Psoas muscle (tissue), 8 donors: Measurements from ENCODE around the gene LILRA1. TPM values are rescaled to one million over a fixed set of nuclear protein-coding genes. Genes with fewer than 3 reads are reported as not detected.
"Not testable (repeated sequence)": the region's sequence is repeated elsewhere in the genome, so short reads cannot be mapped to it uniquely, and the experiment has no call there.

Experiments used
- ATAC-seq, 4 donors: fragments of 200-7000 bp; cut with Tn5 transposase; one replicate each; pipeline ENCODE4 v1.9.1; 2020; ENCODE audit warnings: moderate library complexity in 3 of 4, mild to moderate bottlenecking in 2 of 4
- DNase-seq, 2 donors: peaks; one replicate each; pipeline ENCODE4 v3.0.0-alpha.2; 2020
- H3K27ac ChIP-seq: fragments of 200-600 bp; one replicate; pipeline ENCODE4 v1.8.0; 2022
- H3K27me3 ChIP-seq, 3 donors: fragments of 200-600 bp in 1 of 3; one replicate each; pipeline versions ENCODE4 v1.6.1 to v1.8.0; 2013 to 2022; ENCODE audit warnings: low read length in 2 of 3, mild to moderate bottlenecking in 2 of 3, moderate library complexity in 1 of 3; ENCODE audit not compliant: insufficient read depth in 3 of 3
- H3K36me3 ChIP-seq, 2 donors: fragments of 200-600 bp in 1 of 2; one replicate each; pipeline versions ENCODE4 v1.6.1 to v1.8.0; 2013 to 2022; ENCODE audit warnings: low read depth in 1 of 2, mild to moderate bottlenecking in 1 of 2, moderate library complexity in 1 of 2; ENCODE audit not compliant: insufficient read depth in 1 of 2
- H3K4me1 ChIP-seq: fragments of 200-600 bp; one replicate; pipeline ENCODE4 v1.8.0; 2022
- H3K4me3 ChIP-seq: fragments of 200-600 bp; one replicate; pipeline ENCODE4 v1.8.0; 2022; ENCODE audit warnings: mild to moderate bottlenecking
- H3K9me3 ChIP-seq: fragments of 200-600 bp; one replicate; pipeline ENCODE4 v1.8.0; 2022
- WGBS, 3 donors: extraction: QIAGEN DNeasy Blood & Tissue Kit; methylation state at CpG; one replicate each; pipeline versions ENCODE4 v1.1.6 to v1.1.7; 2013; 5-methylcytosine and 5-hydroxymethylcytosine counted together
- intact Hi-C, 2 donors: fragments of 100-400 bp; cut with DNase I; formaldehyde crosslinking; loops; one replicate each; pipeline versions ENCODE4 v1.11.0 to v1.14.2; 2022
- polyA plus RNA-seq, 3 donors: library from polyadenylated mRNA; stranded (reverse); fragments of 200-250 nt; gene quantifications; one replicate each; pipeline ENCODE4 v1.2.3, GENCODE V29; 2013
- total RNA-seq, 4 donors: library from RNA; stranded (reverse); fragmentation: NEBNext Ultra II Directional in 2 of 4; extraction: Animal tissue kit (Norgen Biotek cat#: 25700) in 2 of 4; gene quantifications; one replicate each; pipeline versions ENCODE4 v1.2.1 to v1.2.4, GENCODE V29; 2021 to 2023
- TF ChIP-seq, protein P1 (sequence below): fragments of 200-600 bp; IDR thresholded peaks from one replicate; pipeline ENCODE4 v1.8.0; 2022; ENCODE audit warnings: antibody characterized with exemption
- donor health status: healthy with polysubstance abuse.
- donor health status: DM: no; HTN: no; CAD: no; lungs with moderate emphysema.
- donor health status: Bipolar disorder and iron deficiency.
- donor health status: healthy.
- donor health status: DM: yes; HTN: yes; CAD: no.
- donor health status: DM: no; HTN: no; CAD: no.
- donor health status: DM: no; HTN: no; CAD: no.
- donor health status: DM: yes; HTN: yes; CAD: no.

Gene LILRA1
- total and polyA plus RNA-seq, 7 donors, result 0.09 to 0.53 (median 0.33) TPM; not detected in 1

DNA sequence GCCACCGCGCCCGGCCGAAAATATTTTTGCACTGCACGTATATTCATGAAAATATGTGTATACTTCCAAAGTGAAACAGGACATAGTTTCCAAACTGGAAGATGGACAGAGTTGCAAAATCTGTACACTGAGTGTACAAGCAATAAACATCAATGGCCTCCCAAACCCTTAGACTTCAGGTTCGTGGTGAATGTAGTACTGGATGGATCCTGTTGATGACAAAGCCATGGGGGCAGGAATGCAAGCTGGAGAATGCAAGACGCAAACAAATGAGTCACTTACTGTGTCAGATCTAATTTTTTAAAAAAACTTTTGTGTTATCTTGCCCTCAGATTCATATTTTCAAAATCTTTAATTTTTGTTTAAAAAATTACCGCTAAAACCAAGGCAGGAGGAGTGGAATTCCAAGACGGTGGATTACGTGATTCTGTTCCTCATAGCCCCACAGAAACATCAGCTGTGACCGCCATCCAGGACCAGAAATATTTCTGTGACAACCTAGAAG is 32.5 kb upstream of the LILRA1 start:
- TF ChIP-seq, protein P1, sequence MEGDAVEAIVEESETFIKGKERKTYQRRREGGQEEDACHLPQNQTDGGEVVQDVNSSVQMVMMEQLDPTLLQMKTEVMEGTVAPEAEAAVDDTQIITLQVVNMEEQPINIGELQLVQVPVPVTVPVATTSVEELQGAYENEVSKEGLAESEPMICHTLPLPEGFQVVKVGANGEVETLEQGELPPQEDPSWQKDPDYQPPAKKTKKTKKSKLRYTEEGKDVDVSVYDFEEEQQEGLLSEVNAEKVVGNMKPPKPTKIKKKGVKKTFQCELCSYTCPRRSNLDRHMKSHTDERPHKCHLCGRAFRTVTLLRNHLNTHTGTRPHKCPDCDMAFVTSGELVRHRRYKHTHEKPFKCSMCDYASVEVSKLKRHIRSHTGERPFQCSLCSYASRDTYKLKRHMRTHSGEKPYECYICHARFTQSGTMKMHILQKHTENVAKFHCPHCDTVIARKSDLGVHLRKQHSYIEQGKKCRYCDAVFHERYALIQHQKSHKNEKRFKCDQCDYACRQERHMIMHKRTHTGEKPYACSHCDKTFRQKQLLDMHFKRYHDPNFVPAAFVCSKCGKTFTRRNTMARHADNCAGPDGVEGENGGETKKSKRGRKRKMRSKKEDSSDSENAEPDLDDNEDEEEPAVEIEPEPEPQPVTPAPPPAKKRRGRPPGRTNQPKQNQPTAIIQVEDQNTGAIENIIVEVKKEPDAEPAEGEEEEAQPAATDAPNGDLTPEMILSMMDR, result no peak
- DNase-seq (no peak), ATAC-seq (no peak)
- peaks cover 5% of the 10 kb centered on the region for H3K9me3 ChIP-seq
- H3K4me1 ChIP-seq, result no peaks in the 10 kb centered on the region
- WGBS, 3 donors, result 85 to 90% (median 88%) methylated on average over 11 of the region's 11 CpGs
- H3K4me3 ChIP-seq, result no peak overlapping the region
- intact Hi-C loops, result no loop called here
- no peaks in the 10 kb centered on the region for H3K27me3 ChIP-seq
- H3K36me3 ChIP-seq, result no peaks in the 10 kb centered on the region
- no peak overlapping the region for H3K27ac ChIP-seq

DNA sequence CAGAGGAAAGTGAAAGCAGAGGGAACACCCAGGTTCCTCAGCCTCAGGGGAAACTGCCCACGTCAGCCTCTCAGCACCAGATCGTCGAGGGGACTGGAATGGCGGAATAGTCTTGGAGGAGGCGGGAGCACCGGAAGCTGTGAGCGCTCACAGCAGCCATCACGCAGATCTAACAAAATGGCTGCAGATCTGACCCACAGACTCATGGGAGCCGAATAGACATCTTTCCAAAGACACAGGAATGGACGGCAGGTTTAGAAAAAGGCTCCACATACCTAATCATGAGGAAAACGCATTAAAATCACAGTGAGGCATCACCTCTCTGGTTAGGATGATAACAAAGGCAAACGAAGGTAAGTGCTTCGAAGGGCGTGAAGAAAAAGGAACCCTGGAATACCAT is 31.6 kb upstream of the LILRA1 start:
- intact Hi-C loops, result no loop called here
- ATAC-seq (no peak), DNase-seq (no peak)
- no peak overlapping the region for H3K4me3 ChIP-seq
- TF ChIP-seq, protein P1, result no peak
- WGBS, 3 donors, result 82 to 85% (median 83%) methylated on average over 14 of the region's 14 CpGs
- no peaks in the 10 kb centered on the region for H3K36me3 ChIP-seq
- peaks cover 5% of the 10 kb centered on the region for H3K9me3 ChIP-seq
- no peaks in the 10 kb centered on the region for H3K27me3 ChIP-seq
- no peak overlapping the region for H3K27ac ChIP-seq
- H3K4me1 ChIP-seq, result no peaks in the 10 kb centered on the region

DNA sequence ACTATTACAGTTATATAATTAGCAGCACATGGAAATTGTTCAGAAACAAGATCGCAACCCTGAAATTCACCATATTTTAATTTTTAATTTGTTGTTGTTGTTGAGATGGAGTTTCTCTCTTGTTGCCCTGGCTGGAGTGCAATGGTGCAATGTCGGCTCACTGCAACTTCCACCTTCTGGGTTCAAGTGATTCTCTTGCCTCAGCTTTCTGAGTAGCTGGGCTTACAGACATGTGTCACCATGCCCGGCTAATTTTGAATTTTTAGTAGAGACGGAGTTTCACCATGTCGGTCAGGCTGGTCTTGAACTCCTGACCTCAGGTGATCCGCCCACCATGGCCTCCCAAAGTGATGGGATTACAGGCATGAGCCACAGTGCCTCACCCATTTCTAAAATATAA is 30.2 kb upstream of the LILRA1 start:
- H3K4me3 ChIP-seq, H3K27me3 ChIP-seq, H3K4me1 ChIP-seq, intact Hi-C loops, DNase-seq, H3K27ac ChIP-seq, ATAC-seq, H3K9me3 ChIP-seq, H3K36me3 ChIP-seq: not testable (repeated sequence)
- 84 to 88% (median 87%) methylated on average over 6 of the region's 6 CpGs for WGBS, 3 donors

DNA sequence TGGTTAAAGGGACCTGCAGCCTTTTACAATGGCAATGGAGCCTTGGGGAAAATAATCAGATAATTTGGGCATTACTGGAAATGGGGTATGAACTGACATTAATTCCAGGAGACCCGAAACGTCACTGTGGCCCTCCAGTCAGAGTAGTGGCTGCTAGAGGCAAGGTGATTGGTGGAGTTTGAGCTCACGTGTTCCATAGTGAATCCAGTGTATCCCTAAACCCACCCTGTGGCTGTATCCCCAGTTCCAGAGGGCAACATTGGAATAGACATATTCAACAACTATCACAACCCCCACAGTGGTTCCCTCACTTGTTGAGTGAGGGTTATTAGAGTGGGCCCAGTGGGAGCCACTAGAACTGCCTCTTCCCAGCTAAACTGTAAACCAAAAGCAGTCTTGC is 23.1 kb upstream of the LILRA1 start:
- H3K27ac ChIP-seq, result no peak overlapping the region
- ATAC-seq, result no peak
- TF ChIP-seq, protein P1, result no peak
- no peak overlapping the region for H3K4me3 ChIP-seq
- H3K27me3 ChIP-seq, result peaks cover 0 to 2% (median 0%) of the 10 kb centered on the region in 3 donors
- intact Hi-C loops, result no loop called here
- 65 to 70% (median 65%) methylated on average over 3 of the region's 3 CpGs for WGBS, 3 donors
- H3K36me3 ChIP-seq, result no peaks in the 10 kb centered on the region
- DNase-seq, result no peak
- no peaks in the 10 kb centered on the region for H3K4me1 ChIP-seq
- H3K9me3 ChIP-seq, result no peaks in the 10 kb centered on the region

DNA sequence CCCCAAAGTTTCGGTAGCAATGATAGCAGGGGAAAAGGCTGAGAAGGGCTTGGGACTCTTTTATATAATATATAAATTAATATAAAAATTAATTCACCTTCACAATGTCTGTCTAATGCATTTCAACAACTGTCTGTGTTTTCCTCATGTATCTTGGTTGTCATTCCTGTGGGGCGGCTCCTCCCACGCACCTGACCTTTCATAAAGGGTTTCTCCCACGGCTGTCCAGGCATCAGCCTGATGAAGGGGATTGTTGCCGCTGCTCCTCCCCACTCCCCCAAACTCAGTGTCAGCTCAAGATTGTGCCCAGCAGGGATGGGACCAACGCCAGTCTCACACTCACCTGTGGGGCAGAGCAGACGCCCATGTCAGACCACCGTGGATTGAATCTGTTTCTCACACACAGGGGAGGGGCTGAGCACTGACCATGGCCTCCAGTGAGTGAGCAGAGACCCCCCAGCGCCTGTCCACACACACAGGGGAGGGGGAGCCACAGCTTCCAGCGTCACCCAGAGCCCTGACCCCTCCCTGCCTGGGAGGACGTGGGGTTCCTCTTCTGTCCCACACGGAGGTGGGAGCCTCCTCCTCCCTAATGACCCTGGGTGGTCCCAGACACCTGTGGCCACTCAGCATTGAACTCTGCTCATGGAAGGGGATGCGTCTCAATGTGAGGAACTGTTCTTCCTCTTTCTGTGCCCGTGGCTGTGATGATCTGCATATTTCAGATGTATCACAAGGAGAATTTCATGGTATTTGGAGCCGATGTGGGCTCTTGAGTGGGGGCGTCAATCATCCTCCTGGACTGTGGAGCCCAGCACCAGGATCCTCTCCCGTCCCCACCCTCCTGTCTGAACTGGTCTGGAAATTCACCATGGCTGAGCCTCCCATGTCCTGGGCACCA is 21.5 kb upstream of the LILRA1 start:
- H3K4me1 ChIP-seq, H3K4me3 ChIP-seq, H3K9me3 ChIP-seq, H3K36me3 ChIP-seq, H3K27ac ChIP-seq, H3K27me3 ChIP-seq, ATAC-seq, DNase-seq, intact Hi-C loops: not testable (repeated sequence)
- 53 to 63% (median 61%) methylated on average over 17 of the region's 17 CpGs for WGBS, 3 donors
